ENCODE results near the gene OAS2. TPM values are rescaled to one million over a fixed set of nuclear protein-coding genes. Genes with fewer than 3 reads are reported as not detected.

The OAS2 gene
- polyA plus RNA-seq, 1 donor (not counting 4 experiments of a cell fraction or from before 2014, with no cell fraction given) = 92.7 TPM

GRCh38 chr12:112977641-112978040 is 678 bp upstream of the OAS2 start:
- Histone ChIP-seq H4K20me1 (ENCODE audit: control insufficient read depth, extremely low read depth, insufficient read depth, low read length) (no peaks in the 10 kb centered on the region), H3K9me1 (ENCODE audit: control insufficient read depth, extremely low read depth, insufficient read depth, low read length) (no peaks in the 10 kb centered on the region), H3K27ac (ENCODE audit: control insufficient read depth, insufficient read depth, low read length) (peak overlapping the region; percentile 17), H3K4me3 (ENCODE audit: control insufficient read depth in 2 of 3, extremely low read depth in 1 of 3, insufficient read depth in 2 of 3, low read depth in 1 of 3, low read length in 3 of 3) (peak overlapping the region in 2 of 3 experiments; percentile 48 to 77), H3K4me1 (ENCODE audit: control insufficient read depth, extremely low read depth, insufficient read depth, low read length) (peaks cover 19% of the 10 kb centered on the region), H3K79me2 (ENCODE audit: control insufficient read depth, insufficient read depth, low read length) (peaks cover 38% of the 10 kb centered on the region), H2AFZ (ENCODE audit: control insufficient read depth, low read length) (peak overlapping the region; percentile 89), H3K36me3 (ENCODE audit: control insufficient read depth in 2 of 2, extremely low read depth in 1 of 2, insufficient read depth in 2 of 2, low read length in 2 of 2) (no peaks in the 10 kb centered on the region), H3K4me2 (ENCODE audit: control insufficient read depth, extremely low read depth, insufficient read depth, low read depth, low read length) (peak overlapping the region; percentile 92), H3K9me3 (ENCODE audit: control insufficient read depth, low read depth, low read length) (no peaks in the 10 kb centered on the region), H3K9ac (ENCODE audit: control insufficient read depth, extremely low read depth, insufficient read depth, low read length) (peak overlapping the region; percentile 78), H3K27me3 (ENCODE audit: control insufficient read depth, extremely low read depth, insufficient read depth, low read length) (no peaks in the 10 kb centered on the region)
- DNase-seq (ENCODE audit: low read depth, low spot score) (no peak), FAIRE-seq (no peak)
- TF ChIP-seq EZH2 (IDR thresholded peaks at IDR 0.05; ENCODE audit: low read length) (no peak), CTCF (optimal IDR thresholded peaks at IDR 0.05 in 1 of 3, IDR thresholded peaks at IDR 0.05 in 1 of 3, conservative IDR thresholded peaks at IDR 0.05 in 1 of 3; ENCODE audit: extremely low read depth in 1 of 3, insufficient read depth in 2 of 3, low read length in 3 of 3) (no peak)
- dilution Hi-C loops (cut with MboI; ENCODE audit: extremely low pct_ligation_motif_present, low sequenced_read_pairs) = no loop called here

- no peaks in the 10 kb centered on the region for H4K20me1 ChIP-seq (ENCODE audit: control insufficient read depth, extremely low read depth, insufficient read depth, low read length)
- H3K4me2 ChIP-seq (ENCODE audit: control insufficient read depth, extremely low read depth, insufficient read depth, low read depth, low read length) = peak overlapping the region; percentile 92
- peak overlapping the region; percentile 89 for H2AFZ ChIP-seq (ENCODE audit: control insufficient read depth, low read length)
- peaks cover 19% of the 10 kb centered on the region for H3K4me1 ChIP-seq (ENCODE audit: control insufficient read depth, extremely low read depth, insufficient read depth, low read length)
- no peak for TF ChIP-seq CTCF (optimal IDR thresholded peaks at IDR 0.05 in 1 of 3, IDR thresholded peaks at IDR 0.05 in 1 of 3, conservative IDR thresholded peaks at IDR 0.05 in 1 of 3; ENCODE audit: extremely low read depth in 1 of 3, insufficient read depth in 2 of 3, low read length in 3 of 3)
- no peak for TF ChIP-seq EZH2 (IDR thresholded peaks at IDR 0.05; ENCODE audit: low read length)
- peak; percentile 68 for FAIRE-seq
- no peaks in the 10 kb centered on the region for H3K36me3 ChIP-seq (ENCODE audit: control insufficient read depth in 2 of 2, extremely low read depth in 1 of 2, insufficient read depth in 2 of 2, low read length in 2 of 2)
- DNase-seq (ENCODE audit: low read depth, low spot score) = no peak
- no peaks in the 10 kb centered on the region for H3K27me3 ChIP-seq (ENCODE audit: control insufficient read depth, extremely low read depth, insufficient read depth, low read length)
- H3K9me3 ChIP-seq (ENCODE audit: control insufficient read depth, low read depth, low read length) = no peaks in the 10 kb centered on the region
- peaks cover 51% of the 10 kb centered on the region for H3K79me2 ChIP-seq (ENCODE audit: control insufficient read depth, insufficient read depth, low read length)
- peak overlapping the region; percentile 76 for H3K27ac ChIP-seq (ENCODE audit: control insufficient read depth, insufficient read depth, low read length)
- dilution Hi-C loops (cut with MboI; ENCODE audit: extremely low pct_ligation_motif_present, low sequenced_read_pairs) = no loop called here
- peak overlapping the region; percentile 78 for H3K9ac ChIP-seq (ENCODE audit: control insufficient read depth, extremely low read depth, insufficient read depth, low read length)
- H3K9me1 ChIP-seq (ENCODE audit: control insufficient read depth, extremely low read depth, insufficient read depth, low read length) = no peaks in the 10 kb centered on the region
- peak overlapping the region; percentile 48 to 77 (median 71) for H3K4me3 ChIP-seq (ENCODE audit: control insufficient read depth in 2 of 3, extremely low read depth in 1 of 3, insufficient read depth in 2 of 3, low read depth in 1 of 3, low read length in 3 of 3)
Measured at GRCh38 chr12:112979041-112979680, 842 bp downstream of the OAS2 start.

Measured in keratinocyte (primary cell).